Tongue (tissue), 2 donors: ENCODE measurements around the gene UGT1A4. TPM values are rescaled to one million over a fixed set of nuclear protein-coding genes. Genes with fewer than 3 reads are reported as not detected.
"Not testable (repeated sequence)": the region's sequence is repeated elsewhere in the genome, so short reads cannot be mapped to it uniquely, and the experiment has no call there.

ENCODE experiments used
- DNase-seq: peaks from one replicate; pipeline ENCODE4 v3.0.0-alpha.2; 2015
- total RNA-seq: library from RNA; depleted of rRNA; stranded (reverse); fragments of >200 nt; gene quantifications from one replicate; pipeline ENCODE4 v1.2.3, GENCODE V29; 2014

Gene UGT1A4
- total RNA-seq, 1 donor from 2014 or later, result 1.6 TPM

GRCh38 chr2:233750689-233751088 is 32.2 kb downstream of the UGT1A4 start:
- not testable (repeated sequence) for DNase-seq

GRCh38 chr2:233751212-233752009 is 32.9 kb downstream of the UGT1A4 start:
- DNase-seq, result not testable (repeated sequence)

- DNase-seq, result no peak
These were observed 36.5 kb downstream of the UGT1A4 start for GRCh38 chr2:233754872-233755611.

DNA sequence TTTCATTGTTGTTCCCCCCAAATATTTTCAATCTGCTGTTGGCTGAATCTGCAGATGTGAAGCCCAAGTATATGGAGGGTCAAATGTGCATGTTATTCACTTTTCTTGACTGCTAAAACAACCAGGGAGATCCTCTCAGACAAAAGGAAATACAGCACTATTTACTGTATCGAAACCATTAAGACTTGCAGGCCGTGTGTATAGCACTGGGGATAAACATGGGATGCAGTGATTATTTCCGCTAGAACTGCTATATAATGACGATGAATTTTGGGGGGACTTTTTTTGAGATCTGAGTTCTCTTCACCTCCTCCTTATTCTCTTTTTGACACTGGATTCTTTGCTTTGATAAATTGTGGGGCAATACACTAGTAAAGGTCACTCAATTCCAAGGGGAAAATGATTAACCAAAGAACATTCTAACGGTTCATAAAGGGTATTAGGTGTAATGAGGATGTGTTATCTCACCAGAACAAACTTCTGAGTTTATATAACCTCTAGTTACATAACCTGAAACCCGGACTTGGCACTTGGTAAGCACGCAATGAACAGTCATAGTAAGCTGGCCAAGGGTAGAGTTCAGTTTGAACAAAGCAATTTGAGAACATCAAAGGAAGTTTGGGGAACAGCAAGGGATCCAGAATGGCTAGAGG is 38.0 kb downstream of the UGT1A4 start:
- DNase-seq, result no peak

DNA sequence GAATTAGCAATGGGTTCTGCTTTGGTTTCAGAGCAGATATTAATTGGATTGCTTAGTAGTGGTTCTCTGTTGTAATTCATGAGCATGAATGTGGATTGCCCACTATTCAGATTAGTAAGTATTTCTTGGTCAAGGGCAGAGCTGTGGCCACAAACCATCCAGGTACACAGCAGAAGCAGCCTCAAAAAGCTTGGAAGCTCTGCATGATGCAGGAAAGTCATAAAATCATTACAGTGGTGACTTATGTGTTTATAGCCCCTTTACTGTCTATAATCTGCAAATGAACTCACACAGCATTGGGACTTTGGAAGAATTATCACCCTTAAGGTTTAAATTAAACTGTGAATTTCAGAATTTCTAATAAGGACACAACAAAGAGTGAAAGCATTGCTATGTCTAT is 39.6 kb downstream of the UGT1A4 start:
- no peak for DNase-seq

- no peak for DNase-seq
These were observed 40.3 kb downstream of the UGT1A4 start for GRCh38 chr2:233758849-233759248.

- DNase-seq, result no peak
These were observed 41.5 kb downstream of the UGT1A4 start, which contains the start of gene UGT1A1 for GRCh38 chr2:233760043-233760442. Gene UGT1A1 (plus strand): TSS chr2:233760270. CDS start chr2:233760288, 18 bp downstream.

DNA sequence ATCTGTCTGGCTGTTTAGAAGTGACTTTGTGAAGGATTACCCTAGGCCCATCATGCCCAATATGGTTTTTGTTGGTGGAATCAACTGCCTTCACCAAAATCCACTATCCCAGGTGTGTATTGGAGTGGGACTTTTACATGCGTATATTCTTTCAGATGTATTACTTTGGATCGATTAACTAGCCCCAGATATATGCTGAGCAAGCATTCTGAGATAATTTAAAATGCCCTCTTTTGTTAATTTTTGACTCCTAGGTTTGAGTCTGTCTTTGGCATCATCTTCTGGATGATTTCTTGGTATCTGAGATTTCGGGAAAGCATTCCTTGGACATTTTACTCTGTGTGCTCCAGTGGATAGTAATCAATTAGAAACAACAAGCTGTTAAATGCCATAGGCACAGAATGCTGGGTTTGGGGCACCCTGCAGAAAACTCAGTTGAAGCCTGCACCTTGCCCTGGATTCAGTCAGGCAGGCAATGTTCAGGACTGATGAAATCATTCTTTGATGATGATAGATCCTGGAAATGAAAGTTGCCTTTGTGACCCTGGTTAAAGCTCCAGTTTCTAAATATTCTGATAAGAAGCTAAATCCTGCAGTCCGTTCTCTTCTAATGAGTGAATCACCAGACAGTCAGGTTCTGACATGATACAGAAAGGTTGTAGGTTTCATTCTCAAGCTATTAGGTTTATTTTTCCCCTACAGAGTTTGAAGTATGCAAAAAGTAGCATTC is 42.7 kb downstream of the UGT1A4 start:
- DNase-seq, result no peak

- DNase-seq, result no peak
These were observed 45.7 kb downstream of the UGT1A4 start for GRCh38 chr2:233764264-233764663.

- DNase-seq, result no peak
These were observed 46.2 kb downstream of the UGT1A4 start for GRCh38 chr2:233764761-233765160.

- DNase-seq, result no peak
These were observed 47.9 kb downstream of the UGT1A4 start for GRCh38 chr2:233766416-233766815.

DNA sequence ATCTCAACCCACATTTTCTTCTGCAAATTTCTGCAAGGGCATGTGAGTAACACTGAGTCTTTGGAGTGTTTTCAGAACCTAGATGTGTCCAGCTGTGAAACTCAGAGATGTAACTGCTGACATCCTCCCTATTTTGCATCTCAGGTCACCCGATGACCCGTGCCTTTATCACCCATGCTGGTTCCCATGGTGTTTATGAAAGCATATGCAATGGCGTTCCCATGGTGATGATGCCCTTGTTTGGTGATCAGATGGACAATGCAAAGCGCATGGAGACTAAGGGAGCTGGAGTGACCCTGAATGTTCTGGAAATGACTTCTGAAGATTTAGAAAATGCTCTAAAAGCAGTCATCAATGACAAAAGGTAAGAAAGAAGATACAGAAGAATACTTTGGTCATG is 49.5 kb downstream of the UGT1A4 start:
- no peak for DNase-seq

DNA sequence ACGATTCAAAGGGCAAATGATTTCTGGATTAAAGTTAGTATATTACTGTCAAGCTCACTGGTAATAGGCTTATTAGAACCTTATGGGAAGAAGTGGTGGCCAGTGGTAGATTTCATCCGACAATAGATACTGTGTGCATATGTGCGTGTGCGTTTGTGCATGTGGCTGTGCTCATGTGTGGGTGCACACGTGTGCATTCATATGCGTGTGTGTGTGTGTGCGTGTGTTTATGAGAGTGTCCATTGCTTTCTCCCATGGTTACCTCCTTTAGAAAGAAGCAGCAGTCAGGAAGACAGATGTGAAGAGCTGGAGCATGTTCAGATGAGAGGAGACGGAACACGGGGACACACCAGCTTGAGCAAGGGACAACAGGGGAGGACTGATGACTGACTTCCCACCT is 50.7 kb downstream of the UGT1A4 start:
- DNase-seq, result no peak

DNA sequence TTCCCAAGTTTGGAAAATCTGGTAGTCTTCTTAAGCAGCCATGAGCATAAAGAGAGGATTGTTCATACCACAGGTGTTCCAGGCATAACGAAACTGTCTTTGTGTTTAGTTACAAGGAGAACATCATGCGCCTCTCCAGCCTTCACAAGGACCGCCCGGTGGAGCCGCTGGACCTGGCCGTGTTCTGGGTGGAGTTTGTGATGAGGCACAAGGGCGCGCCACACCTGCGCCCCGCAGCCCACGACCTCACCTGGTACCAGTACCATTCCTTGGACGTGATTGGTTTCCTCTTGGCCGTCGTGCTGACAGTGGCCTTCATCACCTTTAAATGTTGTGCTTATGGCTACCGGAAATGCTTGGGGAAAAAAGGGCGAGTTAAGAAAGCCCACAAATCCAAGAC is 53.6 kb downstream of the UGT1A4 start:
- DNase-seq, result no peak

DNA sequence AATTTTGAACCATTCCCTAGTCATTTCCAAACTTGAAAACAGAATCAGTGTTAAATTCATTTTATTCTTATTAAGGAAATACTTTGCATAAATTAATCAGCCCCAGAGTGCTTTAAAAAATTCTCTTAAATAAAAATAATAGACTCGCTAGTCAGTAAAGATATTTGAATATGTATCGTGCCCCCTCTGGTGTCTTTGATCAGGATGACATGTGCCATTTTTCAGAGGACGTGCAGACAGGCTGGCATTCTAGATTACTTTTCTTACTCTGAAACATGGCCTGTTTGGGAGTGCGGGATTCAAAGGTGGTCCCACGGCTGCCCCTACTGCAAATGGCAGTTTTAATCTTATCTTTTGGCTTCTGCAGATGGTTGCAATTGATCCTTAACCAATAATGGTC is 54.0 kb downstream of the UGT1A4 start:
- DNase-seq, result no peak

- no peak for DNase-seq
These were observed 55.3 kb downstream of the UGT1A4 start for GRCh38 chr2:233773854-233774253.

GRCh38 chr2:233775414-233775813 is 56.9 kb downstream of the UGT1A4 start:
- DNase-seq, result no peak

DNA sequence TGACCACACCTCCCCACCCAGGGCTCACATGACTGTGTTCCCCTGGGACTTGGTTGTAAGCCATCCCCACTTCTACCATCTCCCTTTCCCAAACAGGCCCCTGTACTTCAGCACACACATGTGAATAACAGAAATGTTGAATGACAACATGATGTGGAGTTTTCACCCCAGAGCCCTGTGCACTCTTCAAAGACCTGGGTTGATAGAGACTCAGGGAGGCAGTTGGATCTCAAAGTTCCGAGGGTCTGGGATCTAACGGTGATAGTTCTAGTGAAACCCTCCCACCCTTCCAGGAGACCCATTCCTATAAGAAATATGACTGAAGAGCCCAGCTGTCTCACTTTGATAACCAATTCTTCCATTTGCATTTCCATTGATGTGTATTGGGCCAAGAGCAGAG is 59.5 kb downstream of the UGT1A4 start, which contains the start of gene MROH2A:
MROH2A (plus strand) TSS at position 301 of the 400 bp plus-strand sequence. CDS start 1,029 bp downstream, outside the sequence.
- DNase-seq, result no peak

GRCh38 chr2:233779722-233780121 is 61.2 kb downstream of the UGT1A4 start:
- DNase-seq, result no peak

GRCh38 chr2:233780771-233781170 is 62.2 kb downstream of the UGT1A4 start:
- DNase-seq, result no peak

- DNase-seq, result no peak
These were observed 71.0 kb downstream of the UGT1A4 start for GRCh38 chr2:233789554-233789953.
